Right atrium auricular region (tissue), 2 donors: ENCODE measurements around the gene RSKR. TPM values are rescaled to one million over a fixed set of nuclear protein-coding genes. Genes with fewer than 3 reads are reported as not detected.

Experiments used
- DNase-seq: peaks from one replicate; pipeline ENCODE4 v3.0.0-alpha.2; 2019; ENCODE audit warnings: low spot score
- H3K27ac ChIP-seq, 2 donors: fragments of 200-600 bp; sonication (generic); 1 replicate in 1 of 2; 2 replicates in 1 of 2; pipeline ENCODE4 v1.5.1; 2016 to 2019
- H3K27me3 ChIP-seq, 2 donors: fragments of 200-600 bp; sonication (generic); one replicate each; pipeline versions ENCODE4 v1.5.1 to v1.6.0; 2017 to 2019
- H3K36me3 ChIP-seq: fragments of 200-600 bp; sonication (generic); one replicate; pipeline ENCODE4 v1.5.1; 2016
- H3K4me1 ChIP-seq, 2 donors: fragments of 200-600 bp; sonication (generic); one replicate each; pipeline versions ENCODE4 v1.5.1 to v1.6.0; 2017 to 2019
- H3K4me3 ChIP-seq, 2 donors: fragments of 200-600 bp; sonication (generic); 1 replicate in 1 of 2; 2 replicates in 1 of 2; pipeline ENCODE4 v1.5.1; 2017 to 2019; ENCODE audit warnings: mild to moderate bottlenecking in 1 of 2, moderate library complexity in 1 of 2
- H3K9me3 ChIP-seq, 2 donors: fragments of 200-600 bp; sonication (generic); one replicate each; pipeline ENCODE4 v1.5.1; 2019
- total RNA-seq, 2 donors: library from RNA; depleted of rRNA; stranded (reverse); fragments of >200 nt; gene quantifications; one replicate each; pipeline ENCODE4 v1.1.0, GENCODE V29; 2016
- TF ChIP-seq, protein P1 (sequence below), 2 donors: fragments of 200-600 bp; sonication (generic); IDR thresholded peaks; one replicate each; pipeline ENCODE4 v1.5.1; 2019; ENCODE audit warnings: antibody characterized with exemption in 2 of 2

The RSKR gene
- total RNA-seq, 2 donors from 2014 or later = 1.3 to 1.8 TPM

DNA sequence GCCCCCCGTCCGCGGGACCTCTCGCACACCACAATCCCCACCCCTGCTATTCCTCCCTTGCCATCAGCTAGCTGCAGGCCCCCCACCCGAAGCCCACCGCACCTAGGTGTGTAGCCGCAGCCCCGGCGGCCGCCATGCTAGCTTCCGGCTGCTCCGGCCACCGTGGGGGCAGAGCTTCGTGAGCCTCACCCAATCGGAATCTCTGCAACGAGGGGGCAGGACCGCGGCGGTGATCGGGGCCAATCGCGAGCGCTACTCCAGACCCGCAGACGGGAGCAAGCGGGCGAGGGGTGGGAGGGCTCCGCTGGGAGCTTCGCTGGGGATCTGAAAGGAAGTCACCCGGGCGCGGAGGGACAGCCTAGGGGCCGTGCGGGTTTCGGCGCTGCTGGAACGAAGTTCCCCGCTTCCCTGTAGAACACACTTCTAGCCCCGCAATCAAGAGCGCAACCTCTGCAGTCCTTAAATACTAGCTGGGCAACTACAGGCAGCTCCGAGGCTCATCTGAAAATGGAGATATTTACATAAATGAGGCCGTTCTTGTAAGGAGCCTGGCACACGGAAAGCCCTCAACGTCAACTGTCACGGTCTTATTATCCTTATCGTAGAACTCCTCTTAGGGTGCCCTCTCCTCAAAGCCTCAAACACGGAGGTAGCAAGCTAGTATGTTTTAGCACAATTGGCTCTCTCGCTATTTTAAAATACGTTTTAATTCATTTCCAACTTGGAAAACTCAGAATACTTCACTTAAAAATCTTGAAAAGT is 42.4 kb downstream of the RSKR start, which contains the start of gene PIGS:
TSS of gene PIGS (minus strand) at position 164 of the 762 bp plus-strand sequence. CDS start at position 136, 28 bp downstream.
- peaks cover 6% of the 10 kb centered on the region for H3K36me3 ChIP-seq
- TF ChIP-seq, protein P1, sequence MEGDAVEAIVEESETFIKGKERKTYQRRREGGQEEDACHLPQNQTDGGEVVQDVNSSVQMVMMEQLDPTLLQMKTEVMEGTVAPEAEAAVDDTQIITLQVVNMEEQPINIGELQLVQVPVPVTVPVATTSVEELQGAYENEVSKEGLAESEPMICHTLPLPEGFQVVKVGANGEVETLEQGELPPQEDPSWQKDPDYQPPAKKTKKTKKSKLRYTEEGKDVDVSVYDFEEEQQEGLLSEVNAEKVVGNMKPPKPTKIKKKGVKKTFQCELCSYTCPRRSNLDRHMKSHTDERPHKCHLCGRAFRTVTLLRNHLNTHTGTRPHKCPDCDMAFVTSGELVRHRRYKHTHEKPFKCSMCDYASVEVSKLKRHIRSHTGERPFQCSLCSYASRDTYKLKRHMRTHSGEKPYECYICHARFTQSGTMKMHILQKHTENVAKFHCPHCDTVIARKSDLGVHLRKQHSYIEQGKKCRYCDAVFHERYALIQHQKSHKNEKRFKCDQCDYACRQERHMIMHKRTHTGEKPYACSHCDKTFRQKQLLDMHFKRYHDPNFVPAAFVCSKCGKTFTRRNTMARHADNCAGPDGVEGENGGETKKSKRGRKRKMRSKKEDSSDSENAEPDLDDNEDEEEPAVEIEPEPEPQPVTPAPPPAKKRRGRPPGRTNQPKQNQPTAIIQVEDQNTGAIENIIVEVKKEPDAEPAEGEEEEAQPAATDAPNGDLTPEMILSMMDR (IDR thresholded peaks at IDR 0.05) = no peak
- H3K27me3 ChIP-seq = no peaks in the 10 kb centered on the region
- peaks cover 0 to 48% of the 10 kb centered on the region in 2 donors for H3K4me1 ChIP-seq
- H3K9me3 ChIP-seq = no peaks in the 10 kb centered on the region
- H3K27ac ChIP-seq = peak within 1 kb of the TSS; percentile 79 to 84
- peak; percentile 93 for DNase-seq
- peak within 1 kb of the TSS; percentile 73 to 85 for H3K4me3 ChIP-seq

DNA sequence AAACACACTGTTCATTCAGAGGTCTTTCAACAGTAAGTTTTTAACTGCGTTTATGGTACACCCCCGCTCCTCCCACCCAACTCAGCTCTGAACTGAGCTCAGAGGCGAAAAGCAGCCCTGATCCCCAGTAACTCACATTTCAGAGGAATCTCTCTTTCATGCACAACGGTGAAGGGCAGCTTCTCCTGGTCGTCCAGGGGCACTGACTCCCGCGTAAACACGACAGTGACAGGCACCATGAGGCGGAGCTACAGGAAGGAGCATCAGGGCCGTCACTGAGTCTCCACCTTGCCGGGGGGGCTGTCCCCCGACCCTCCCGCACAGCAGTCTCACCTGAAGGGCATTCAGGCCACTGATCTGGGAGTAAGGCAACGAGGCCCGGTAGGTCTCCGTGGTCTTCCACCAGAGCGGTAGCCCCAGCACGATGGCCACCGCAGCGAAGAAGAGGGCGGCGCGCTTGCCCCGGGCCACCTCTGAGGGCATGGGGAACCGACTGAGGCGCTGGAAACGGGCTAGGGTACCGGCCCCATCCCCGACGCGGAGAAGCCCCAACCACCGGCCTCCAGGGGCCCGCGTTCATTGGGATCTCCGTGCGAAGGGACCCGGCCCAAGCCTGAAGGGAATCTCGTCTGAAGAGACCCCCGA is 43.1 kb downstream of the RSKR start:
- Histone ChIP-seq H3K27me3 (no peaks in the 10 kb centered on the region), H3K27ac (peak overlapping the region; percentile 79 to 84), H3K9me3 (no peaks in the 10 kb centered on the region), H3K36me3 (peaks cover 6% of the 10 kb centered on the region), H3K4me1 (peaks cover 0 to 48% of the 10 kb centered on the region in 2 donors), H3K4me3 (peak overlapping the region; percentile 73 to 85)
- TF ChIP-seq, protein P1 (IDR thresholded peaks at IDR 0.05) = no peak
- no peak for DNase-seq

DNA sequence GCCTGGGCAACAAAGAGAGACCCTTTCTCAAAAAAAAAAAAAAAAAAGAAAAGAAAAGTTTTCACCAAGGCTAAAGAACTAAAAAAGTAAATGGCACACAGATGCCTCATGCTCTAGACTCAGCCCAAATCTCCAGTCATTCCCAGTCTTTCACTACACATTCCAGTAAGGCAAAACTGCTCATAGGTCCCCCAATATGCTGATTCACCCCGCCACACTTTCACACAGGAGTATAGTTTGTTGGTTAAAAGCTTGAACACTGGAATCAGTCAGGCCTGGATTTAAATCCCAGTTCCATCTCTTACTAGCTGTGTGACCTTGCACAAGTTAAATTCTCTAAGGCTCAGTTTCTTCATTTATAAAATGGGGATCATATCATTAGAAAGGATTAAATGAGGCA is 44.5 kb downstream of the RSKR start:
- DNase-seq = no peak
- Histone ChIP-seq H3K9me3 (no peaks in the 10 kb centered on the region), H3K4me3 (no peak overlapping the region), H3K27ac (no peak overlapping the region), H3K36me3 (peaks cover 6% of the 10 kb centered on the region), H3K27me3 (no peaks in the 10 kb centered on the region), H3K4me1 (peaks cover 0 to 41% of the 10 kb centered on the region in 2 donors)
- TF ChIP-seq, protein P1 (IDR thresholded peaks at IDR 0.05) = no peak

DNA sequence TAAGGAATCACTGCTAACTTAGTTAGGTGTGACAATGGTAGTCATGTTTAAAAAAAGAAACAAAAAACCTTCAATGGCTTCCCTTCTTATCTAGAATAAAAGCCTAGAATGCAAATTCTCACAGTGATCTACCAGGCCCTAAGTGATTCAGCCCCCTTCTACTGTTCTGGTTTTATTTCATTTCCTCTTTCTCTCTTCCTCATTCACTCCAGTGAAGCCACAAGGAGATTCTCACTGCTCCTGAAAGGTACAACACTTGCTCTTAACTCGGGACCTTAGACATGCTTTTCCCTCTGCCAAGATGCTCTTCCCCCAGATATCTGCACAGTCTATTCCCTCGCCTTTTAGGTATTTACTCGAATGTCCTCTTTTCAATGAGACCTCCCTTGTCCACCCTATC is 46.4 kb downstream of the RSKR start:
- H3K4me3 ChIP-seq = no peak overlapping the region
- no peaks in the 10 kb centered on the region for H3K9me3 ChIP-seq
- peaks cover 0 to 31% of the 10 kb centered on the region in 2 donors for H3K4me1 ChIP-seq
- H3K27me3 ChIP-seq = no peaks in the 10 kb centered on the region
- DNase-seq = no peak
- peaks cover 13% of the 10 kb centered on the region for H3K36me3 ChIP-seq
- no peak overlapping the region for H3K27ac ChIP-seq
- TF ChIP-seq, protein P1 (IDR thresholded peaks at IDR 0.05) = no peak

DNA sequence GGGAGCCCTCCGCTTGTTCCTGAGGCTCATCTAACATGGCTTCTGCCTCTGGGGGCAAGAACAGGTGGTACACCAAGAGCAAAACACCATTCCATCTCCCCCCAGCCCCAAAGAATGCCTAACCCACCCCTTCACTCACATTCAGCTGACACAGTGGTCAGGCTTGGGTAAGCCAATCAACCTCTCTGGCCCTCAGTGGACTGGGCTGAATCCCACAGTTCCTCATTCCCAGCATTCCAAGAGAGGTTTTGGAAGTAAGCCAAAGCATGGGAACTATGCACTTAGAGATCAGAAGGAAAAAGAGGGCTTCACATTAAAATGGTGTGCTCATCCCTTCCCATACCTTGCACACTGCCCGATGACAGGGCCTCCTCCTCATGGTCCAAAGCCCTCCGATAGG is 50.5 kb downstream of the RSKR start:
- H3K27ac ChIP-seq = no peak overlapping the region
- TF ChIP-seq, protein P1 (IDR thresholded peaks at IDR 0.05) = no peak
- no peaks in the 10 kb centered on the region for H3K9me3 ChIP-seq
- H3K4me3 ChIP-seq = no peak overlapping the region
- peaks cover 34% of the 10 kb centered on the region for H3K36me3 ChIP-seq
- no peak for DNase-seq
- H3K4me1 ChIP-seq = peaks cover 0 to 6% of the 10 kb centered on the region in 2 donors
- no peaks in the 10 kb centered on the region for H3K27me3 ChIP-seq

Other genes starting within 250 kb of the RSKR start
- gene SEBOX, start 249.0 kb downstream of the RSKR start, total RNA-seq = not detected
- gene VTN, start 243.9 kb downstream of the RSKR start, total RNA-seq = 10 to 100 TPM in 1 of 2 donors, 1 to 10 TPM in 1; 5.4 to 86.7 TPM
- 1 to 10 TPM; 6.2 to 7.7 TPM for gene SARM1, start 242.5 kb downstream of the RSKR start, total RNA-seq
- gene SLC46A1, start 208.0 kb downstream of the RSKR start, total RNA-seq = 1 to 10 TPM; 3.7 to 6.8 TPM
- gene SLC13A2, start 140.5 kb downstream of the RSKR start, total RNA-seq = not detected
- not detected for gene FOXN1, start 107.8 kb downstream of the RSKR start, total RNA-seq
- 10 to 100 TPM; 19.6 to 30.3 TPM for gene UNC119, start 61.6 kb downstream of the RSKR start, total RNA-seq
- 10 to 100 TPM; 51.6 to 74.8 TPM for gene PIGS, start 42.7 kb downstream of the RSKR start, total RNA-seq
- gene ALDOC, start 37.3 kb downstream of the RSKR start, total RNA-seq = 100 to 1,000 TPM; 355 to 363 TPM
- gene SPAG5, start 15.2 kb downstream of the RSKR start, total RNA-seq = 1 to 10 TPM in 1 of 2 donors, under 1 TPM in 1; 0.98 to 1.1 TPM
- gene BLTP2, start 31.0 kb upstream of the RSKR start, total RNA-seq = 10 to 100 TPM; 62.5 to 70.3 TPM
- gene SDF2, start 47.7 kb upstream of the RSKR start, total RNA-seq = 10 to 100 TPM; 23.0 to 32.5 TPM
- 10 to 100 TPM; 28.5 to 45.4 TPM for gene SUPT6H, start 48.0 kb upstream of the RSKR start, total RNA-seq
- gene PROCA1, start 97.7 kb upstream of the RSKR start, total RNA-seq = 1 to 10 TPM in 1 of 2 donors, under 1 TPM in 1; 0.94 to 1.4 TPM
- gene RAB34, start 103.7 kb upstream of the RSKR start, total RNA-seq = 100 to 1,000 TPM in 1 of 2 donors, 10 to 100 TPM in 1; 55.8 to 139 TPM
- 100 to 1,000 TPM; 231 to 505 TPM for gene RPL23A, start 105.8 kb upstream of the RSKR start, total RNA-seq
- gene TLCD1, start 112.0 kb upstream of the RSKR start, total RNA-seq = 1 to 10 TPM in 1 of 2 donors, not detected in 1; 1.7 TPM
- 1 to 10 TPM; 1.0 to 1.1 TPM for gene NEK8, start 114.6 kb upstream of the RSKR start, total RNA-seq
- 1 to 10 TPM; 3.3 to 6.7 TPM for gene TRAF4, start 129.8 kb upstream of the RSKR start, total RNA-seq
- gene FAM222B, start 228.6 kb upstream of the RSKR start, total RNA-seq = 10 to 100 TPM; 26.5 to 30.0 TPM
- gene ERAL1, start 240.8 kb upstream of the RSKR start, total RNA-seq = 10 to 100 TPM; 32.0 to 51.4 TPM